ENCODE results near the gene SAA4.
"Not testable (repeated sequence)": the region's sequence is repeated elsewhere in the genome, so short reads cannot be mapped to it uniquely, and the experiment has no call there.

The SAA4 gene

DNA sequence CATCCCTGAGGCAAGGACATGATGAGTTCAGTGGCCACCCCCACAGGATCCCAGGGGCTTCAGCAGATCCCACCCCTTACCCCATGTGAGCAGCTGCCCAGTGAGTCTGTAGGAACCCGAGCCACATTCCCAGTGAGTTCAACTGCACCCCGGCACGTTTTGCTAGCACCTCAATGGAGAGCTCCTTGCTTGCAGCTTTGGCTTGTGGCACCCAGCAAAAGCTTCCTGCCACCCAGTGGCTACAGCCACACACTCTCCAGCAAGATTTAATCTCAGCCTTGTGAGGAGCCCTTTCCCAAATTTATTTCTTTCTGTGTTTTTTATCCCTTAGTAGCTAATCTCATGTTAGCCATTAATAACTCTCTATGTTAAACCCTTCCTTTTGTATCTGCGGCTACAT, 33.5 kb upstream of the SAA4 start:
- DNase-seq (ENCODE audit: extremely low read depth, low read depth): no peak
- TF ChIP-seq, protein P1, sequence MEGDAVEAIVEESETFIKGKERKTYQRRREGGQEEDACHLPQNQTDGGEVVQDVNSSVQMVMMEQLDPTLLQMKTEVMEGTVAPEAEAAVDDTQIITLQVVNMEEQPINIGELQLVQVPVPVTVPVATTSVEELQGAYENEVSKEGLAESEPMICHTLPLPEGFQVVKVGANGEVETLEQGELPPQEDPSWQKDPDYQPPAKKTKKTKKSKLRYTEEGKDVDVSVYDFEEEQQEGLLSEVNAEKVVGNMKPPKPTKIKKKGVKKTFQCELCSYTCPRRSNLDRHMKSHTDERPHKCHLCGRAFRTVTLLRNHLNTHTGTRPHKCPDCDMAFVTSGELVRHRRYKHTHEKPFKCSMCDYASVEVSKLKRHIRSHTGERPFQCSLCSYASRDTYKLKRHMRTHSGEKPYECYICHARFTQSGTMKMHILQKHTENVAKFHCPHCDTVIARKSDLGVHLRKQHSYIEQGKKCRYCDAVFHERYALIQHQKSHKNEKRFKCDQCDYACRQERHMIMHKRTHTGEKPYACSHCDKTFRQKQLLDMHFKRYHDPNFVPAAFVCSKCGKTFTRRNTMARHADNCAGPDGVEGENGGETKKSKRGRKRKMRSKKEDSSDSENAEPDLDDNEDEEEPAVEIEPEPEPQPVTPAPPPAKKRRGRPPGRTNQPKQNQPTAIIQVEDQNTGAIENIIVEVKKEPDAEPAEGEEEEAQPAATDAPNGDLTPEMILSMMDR (IDR thresholded peaks at IDR 0.05; ENCODE audit: low read depth, low read length, missing control alignments): no peak
- no peak overlapping the region for H3K4me3 ChIP-seq (replicated peaks; ENCODE audit: low read depth, low read length)

DNA sequence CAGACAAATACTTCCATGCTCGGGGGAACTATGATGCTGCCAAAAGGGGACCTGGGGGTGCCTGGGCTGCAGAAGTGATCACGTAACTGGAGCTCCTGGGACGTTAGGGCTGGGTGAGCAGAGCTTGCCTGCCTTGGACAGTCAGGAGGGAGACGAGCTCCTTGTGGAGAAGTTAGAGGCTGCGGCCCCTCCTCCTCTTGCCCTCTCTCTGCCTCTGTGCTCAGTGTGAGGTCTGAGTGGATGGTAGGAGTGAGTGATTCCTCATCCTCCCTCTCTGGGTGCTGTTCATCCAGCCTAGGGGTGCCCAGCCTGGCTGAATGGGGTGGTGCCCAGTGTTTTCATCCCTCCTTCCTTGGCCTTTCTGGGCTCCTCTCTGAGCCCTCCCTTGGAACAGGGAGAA, 32.6 kb upstream of the SAA4 start:
- H3K4me3 ChIP-seq (replicated peaks; ENCODE audit: low read depth, low read length); DNase-seq (ENCODE audit: extremely low read depth, low read depth): not testable (repeated sequence)

DNA sequence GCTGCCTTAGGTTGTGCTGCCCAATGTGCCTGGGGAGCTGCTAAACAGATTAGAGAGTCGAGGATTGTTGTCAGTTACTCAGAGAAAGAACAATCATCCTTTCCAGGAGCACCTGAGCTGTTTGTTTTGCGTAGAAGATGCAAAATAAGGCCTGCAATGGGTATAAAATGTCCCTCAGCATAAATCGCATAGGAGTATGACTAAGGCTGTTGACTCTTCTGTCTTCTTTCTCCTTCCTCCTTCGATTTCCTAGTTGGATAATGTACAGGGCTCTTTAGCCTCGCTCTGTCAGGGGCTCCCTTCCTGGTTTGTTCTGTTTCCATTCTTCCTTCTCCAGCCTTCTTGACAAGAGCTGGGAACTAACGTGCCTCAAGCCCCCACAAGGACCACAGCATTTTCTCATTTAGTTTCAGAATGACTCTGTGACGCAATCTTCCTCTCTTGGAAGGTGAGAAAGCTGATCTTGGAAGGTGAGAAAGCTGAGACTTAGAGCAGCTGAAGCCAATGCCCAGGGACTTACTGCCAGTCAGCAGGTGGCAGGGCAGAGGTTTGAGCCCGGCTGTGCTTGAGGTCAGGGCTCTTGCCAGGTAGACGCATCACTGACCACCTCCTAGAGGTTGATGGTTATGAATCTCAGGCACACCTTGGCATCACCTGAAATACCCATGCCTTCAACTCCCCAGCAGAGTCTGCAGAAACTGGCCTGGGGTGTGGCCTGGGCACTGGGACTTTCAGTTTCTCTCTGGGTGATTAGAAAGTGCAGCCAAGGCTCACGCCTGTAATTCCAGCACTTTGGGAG, 30.9 kb upstream of the SAA4 start:
- not testable (repeated sequence) for DNase-seq (ENCODE audit: extremely low read depth, low read depth); H3K4me3 ChIP-seq (replicated peaks; ENCODE audit: low read depth, low read length)

DNA sequence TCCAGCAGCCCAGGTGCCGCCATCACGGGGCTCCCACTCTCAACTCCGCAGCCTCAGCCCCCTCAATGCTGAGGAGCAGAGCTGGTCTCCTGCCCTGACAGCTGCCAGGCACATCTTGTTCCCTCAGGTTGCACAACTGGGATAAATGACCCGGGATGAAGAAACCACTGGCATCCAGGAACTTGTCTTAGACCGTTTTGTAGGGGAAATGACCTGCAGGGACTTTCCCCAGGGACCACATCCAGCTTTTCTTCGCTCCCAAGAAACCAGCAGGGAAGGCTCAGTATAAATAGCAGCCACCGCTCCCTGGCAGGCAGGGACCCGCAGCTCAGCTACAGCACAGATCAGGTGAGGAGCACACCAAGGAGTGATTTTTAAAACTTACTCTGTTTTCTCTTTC, 29.3 kb upstream of the SAA4 start, which contains the start of gene SAA1:
SAA1 (plus strand) TSS at position 316 of the 400 bp plus-strand sequence. CDS start 624 bp downstream, outside the sequence.
- DNase-seq (ENCODE audit: extremely low read depth, low read depth): no peak
- H3K4me3 ChIP-seq (replicated peaks; ENCODE audit: low read depth, low read length): no peak within 1 kb of the TSS
- TF ChIP-seq, protein P1 (IDR thresholded peaks at IDR 0.05; ENCODE audit: low read depth, low read length, missing control alignments): no peak

DNA sequence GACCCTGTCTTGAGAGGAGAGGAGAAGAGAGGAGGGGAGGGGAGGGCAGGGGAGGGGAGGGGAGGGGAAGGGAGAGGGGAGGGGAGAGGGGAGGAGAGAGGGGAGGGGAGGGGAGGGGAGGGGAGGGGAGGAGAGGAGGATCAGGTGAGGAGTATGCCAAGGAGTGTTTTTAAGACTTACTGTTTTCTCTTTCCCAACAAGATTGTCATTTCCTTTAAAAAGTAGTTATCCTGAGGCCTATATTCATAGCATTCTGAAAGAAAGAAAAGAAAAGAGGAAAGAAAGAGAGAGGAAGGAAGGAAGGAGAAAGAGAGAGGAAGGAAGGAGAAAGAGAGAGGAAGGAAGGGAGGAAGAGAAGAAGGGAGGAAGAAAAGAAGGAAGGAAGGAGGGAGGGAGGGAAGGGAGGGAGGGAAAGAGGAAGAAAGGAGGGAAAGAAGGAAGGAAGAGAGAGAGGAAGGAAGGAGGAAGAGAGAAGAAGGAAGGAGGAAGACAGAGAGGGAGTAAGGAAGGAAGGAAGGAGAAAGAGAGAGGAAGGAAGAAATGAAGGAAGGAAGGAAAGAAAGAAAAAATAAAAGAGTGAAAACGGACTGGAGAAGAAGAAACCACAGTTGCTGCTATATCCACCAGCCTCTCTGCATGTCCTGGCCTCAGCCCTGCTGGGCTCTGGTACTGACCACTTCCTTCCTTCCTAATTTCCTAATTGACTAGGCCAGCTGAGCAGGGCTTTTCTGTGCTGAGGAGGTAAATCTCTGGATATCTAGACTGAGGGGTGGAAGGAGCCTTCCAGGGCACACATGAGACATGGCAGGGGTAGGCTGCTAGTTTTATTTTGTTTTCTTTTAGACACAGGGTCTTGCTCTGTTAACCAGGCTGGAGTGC, 28.3 kb upstream of the SAA4 start:
- TF ChIP-seq, protein P1 (IDR thresholded peaks at IDR 0.05; ENCODE audit: low read depth, low read length, missing control alignments): no peak
- DNase-seq (ENCODE audit: extremely low read depth, low read depth): no peak
- no peak overlapping the region for H3K4me3 ChIP-seq (replicated peaks; ENCODE audit: low read depth, low read length)

DNA sequence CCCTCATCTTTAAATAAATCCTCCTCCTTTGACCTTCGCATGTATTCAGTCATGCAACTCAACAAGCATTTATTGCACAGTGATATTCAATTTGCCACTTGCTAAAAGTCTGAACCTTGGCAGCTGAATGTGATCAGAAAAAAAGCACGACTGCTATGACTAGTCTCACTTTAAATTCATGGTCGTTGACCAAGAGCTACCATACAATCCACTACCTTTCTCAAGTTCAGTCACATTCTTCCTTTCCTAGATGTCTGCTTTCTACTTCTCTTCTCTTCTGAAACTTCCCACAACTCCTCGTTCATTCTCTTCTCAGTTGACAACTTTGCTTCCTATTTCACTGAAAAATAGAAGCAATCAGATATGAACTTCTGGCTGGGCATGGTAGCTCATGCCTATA, 27.4 kb upstream of the SAA4 start:
- no peak for DNase-seq (ENCODE audit: extremely low read depth, low read depth)
- TF ChIP-seq, protein P1 (IDR thresholded peaks at IDR 0.05; ENCODE audit: low read depth, low read length, missing control alignments): no peak
- H3K4me3 ChIP-seq (replicated peaks; ENCODE audit: low read depth, low read length): no peak overlapping the region

DNA sequence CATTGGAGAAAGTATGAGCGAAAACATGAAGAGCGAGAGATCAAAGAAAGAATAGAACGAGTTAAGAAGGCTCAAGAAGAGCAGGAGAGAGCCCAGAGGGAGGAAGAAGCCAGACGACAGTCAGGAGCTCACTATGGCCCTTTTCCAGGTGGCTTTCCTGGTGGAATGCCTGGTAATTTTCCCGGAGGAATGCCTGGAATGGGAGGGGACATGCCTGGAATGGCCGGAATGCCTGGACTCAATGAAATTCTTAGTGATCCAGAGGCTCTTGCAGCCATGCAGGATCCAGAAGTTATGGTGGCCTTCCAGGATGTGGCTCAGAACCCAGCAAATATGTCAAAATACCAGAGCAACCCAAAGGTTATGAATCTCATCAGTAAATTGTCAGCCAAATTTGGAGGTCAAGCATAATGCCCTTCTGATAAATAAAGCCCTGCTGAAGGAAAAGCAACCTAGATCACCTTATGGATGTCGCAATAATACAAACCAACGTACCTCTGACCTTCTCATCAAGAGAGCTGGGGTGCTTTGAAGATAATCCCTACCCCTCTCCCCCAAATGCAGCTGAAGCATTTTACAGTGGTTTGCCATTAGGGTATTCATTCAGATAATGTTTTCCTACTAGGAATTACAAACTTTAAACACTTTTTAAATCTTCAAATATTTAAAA, 26.2 kb upstream of the SAA4 start:
- not testable (repeated sequence) for H3K4me3 ChIP-seq (replicated peaks; ENCODE audit: low read depth, low read length); DNase-seq (ENCODE audit: extremely low read depth, low read depth)

DNA sequence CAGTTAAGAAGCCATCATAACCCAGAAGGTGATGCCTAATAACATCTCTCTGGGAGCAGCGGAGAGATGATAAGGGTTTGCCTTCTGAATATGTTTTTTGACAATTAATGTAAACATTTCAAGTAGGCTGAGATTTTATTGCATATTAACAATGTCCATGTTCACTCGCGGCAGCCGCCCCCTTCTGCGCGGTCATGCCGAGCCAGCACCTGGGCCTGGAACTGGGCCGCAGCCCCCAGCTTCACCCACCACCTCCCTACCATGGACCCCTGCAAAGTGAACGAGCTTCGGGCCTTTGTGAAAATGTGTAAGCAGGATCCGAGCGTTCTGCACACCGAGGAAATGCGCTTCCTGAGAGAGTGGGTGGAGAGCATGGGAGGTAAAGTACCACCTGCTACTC, 25.1 kb upstream of the SAA4 start:
- H3K4me3 ChIP-seq (replicated peaks; ENCODE audit: low read depth, low read length): no peak overlapping the region
- no peak for DNase-seq (ENCODE audit: extremely low read depth, low read depth)
- TF ChIP-seq, protein P1 (IDR thresholded peaks at IDR 0.05; ENCODE audit: low read depth, low read length, missing control alignments): no peak
